GM15510 (cell line): Measurements from ENCODE around the gene RRBP1.

Source experiments
- POLR2A ChIP-seq: IDR thresholded peaks from 3 replicates; pipeline ENCODE4 v1.6.1; 2011; ENCODE audit warnings: borderline replicate concordance; ENCODE audit not compliant: insufficient read length; ENCODE audit errors: extremely low read depth

RRBP1 gene

GRCh38 chr20:17694767-17695166, 12.7 kb upstream of the RRBP1 start:
- TF ChIP-seq POLR2A, result no peak

- TF ChIP-seq POLR2A, result no peak
Measured at GRCh38 chr20:17693444-17694001, 11.5 kb upstream of the RRBP1 start.

- no peak for TF ChIP-seq POLR2A
Measured at GRCh38 chr20:17691758-17692157, 9.7 kb upstream of the RRBP1 start.

- no peak for TF ChIP-seq POLR2A
Measured at GRCh38 chr20:17690144-17690543, 8.1 kb upstream of the RRBP1 start.

DNA sequence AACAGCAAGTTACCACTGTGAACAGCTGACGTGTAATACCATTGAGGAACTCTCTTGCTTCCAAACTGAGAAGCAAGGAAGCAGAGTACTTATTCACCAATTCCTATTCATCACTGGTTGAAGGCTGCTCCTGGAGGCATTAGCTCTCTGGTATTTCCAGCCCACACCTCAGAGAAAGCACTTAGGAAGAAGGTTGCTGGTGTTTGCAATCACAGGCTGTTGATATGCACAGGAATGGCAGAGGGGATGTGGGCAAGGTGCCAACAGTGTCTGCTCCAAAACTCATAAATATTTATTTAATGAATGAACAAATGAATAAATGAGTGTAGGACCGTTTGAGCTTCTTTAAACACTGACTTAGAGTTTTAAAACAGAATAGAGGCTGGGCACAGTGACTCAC, 6.9 kb upstream of the RRBP1 start:
- no peak for TF ChIP-seq POLR2A

DNA sequence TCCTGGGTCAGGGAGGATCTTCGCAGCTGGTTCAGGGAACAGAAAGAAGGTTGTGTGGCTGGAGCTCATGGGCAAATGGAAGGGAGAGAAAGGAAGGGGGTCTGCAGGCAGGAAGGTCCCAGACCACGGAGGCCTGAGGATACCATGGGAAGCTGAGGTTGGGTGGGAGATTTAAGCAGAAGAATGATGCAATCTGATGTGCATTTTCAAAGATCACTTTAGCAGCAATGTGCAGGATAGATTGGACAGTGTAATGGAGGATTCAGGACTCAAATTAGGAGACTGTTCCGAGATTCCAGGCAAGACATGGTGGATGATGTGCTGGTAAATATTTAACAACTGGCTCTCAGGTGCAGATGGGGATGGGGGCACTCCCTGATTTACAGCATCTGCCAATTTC, 5.8 kb upstream of the RRBP1 start:
- TF ChIP-seq POLR2A, result no peak

GRCh38 chr20:17685168-17685567, 3.1 kb upstream of the RRBP1 start:
- no peak for TF ChIP-seq POLR2A

GRCh38 chr20:17684077-17684888, 2.2 kb upstream of the RRBP1 start:
- TF ChIP-seq POLR2A, result no peak

GRCh38 chr20:17683218-17684076, 1.4 kb upstream of the RRBP1 start:
- TF ChIP-seq POLR2A, result no peak

DNA sequence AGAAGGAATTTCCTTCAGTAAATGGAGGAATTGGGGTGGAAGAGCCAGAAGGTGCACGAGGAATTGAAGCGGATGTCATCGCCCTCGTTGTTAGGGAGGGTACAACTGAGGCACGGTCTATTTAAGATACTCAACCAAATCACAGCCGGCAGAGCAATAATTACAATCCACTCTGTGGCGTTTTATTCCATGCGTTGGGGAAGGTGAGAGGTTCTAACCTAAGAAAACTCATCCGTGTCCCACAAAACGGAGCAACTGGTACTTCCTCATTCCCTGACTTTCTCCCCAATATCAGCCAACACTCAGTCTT, 802 bp upstream of the RRBP1 start:
- TF ChIP-seq POLR2A, result no peak

GRCh38 chr20:17681726-17682102, 328 bp downstream of the RRBP1 start:
- TF ChIP-seq POLR2A, result no peak

GRCh38 chr20:17680836-17681725, 961 bp downstream of the RRBP1 start:
- TF ChIP-seq POLR2A, result no peak

- TF ChIP-seq POLR2A, result no peak
Measured at GRCh38 chr20:17679941-17680835, 1.9 kb downstream of the RRBP1 start.

DNA sequence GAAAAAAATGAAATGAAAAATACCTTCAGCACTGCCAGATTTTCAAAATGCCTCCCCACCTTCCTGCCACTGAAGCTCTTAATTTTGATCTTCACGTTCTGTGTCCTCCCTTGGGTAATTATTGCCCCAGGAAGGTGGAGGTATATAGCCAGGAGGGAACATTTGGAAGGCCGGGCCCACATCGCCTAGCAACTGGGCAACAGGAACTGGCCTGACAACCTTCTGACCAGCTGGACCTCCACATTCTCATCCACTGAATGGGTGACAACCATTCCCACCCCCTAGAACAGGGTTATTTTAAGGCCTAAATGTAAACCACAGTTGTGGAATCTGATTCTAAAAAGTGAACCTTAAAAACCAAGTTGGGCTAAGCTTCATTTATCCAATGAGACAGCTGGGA, 3.2 kb downstream of the RRBP1 start:
- no peak for TF ChIP-seq POLR2A
